Effector memory CD4-positive, alpha-beta T cell (primary cell): ENCODE results near the gene CFAP74.

ENCODE experiments used
- DNase-seq, 3 donors: peaks; one replicate each; pipeline ENCODE4 v3.0.0-alpha.2; 2020
- H3K27ac ChIP-seq: 2 replicates; pipeline ENCODE4 v1.7.0; 2013; ENCODE audit warnings: mild to moderate bottlenecking, low read length, moderate library complexity; ENCODE audit not compliant: insufficient read depth, poor library complexity, severe bottlenecking
- H3K27me3 ChIP-seq: replicated peaks from 2 replicates; pipeline ENCODE4 v1.7.0; 2013; ENCODE audit warnings: mild to moderate bottlenecking, low read length; ENCODE audit not compliant: insufficient read depth, control insufficient read depth, poor library complexity, severe bottlenecking
- H3K36me3 ChIP-seq: 2 replicates; pipeline ENCODE4 v1.7.0; 2013; ENCODE audit warnings: mild to moderate bottlenecking, low read length, moderate library complexity; ENCODE audit not compliant: control insufficient read depth, insufficient read depth
- H3K4me1 ChIP-seq: 2 replicates; pipeline ENCODE4 v1.7.0; 2013; ENCODE audit warnings: low read length, mild to moderate bottlenecking; ENCODE audit not compliant: control insufficient read depth, insufficient read depth, poor library complexity, severe bottlenecking
- H3K4me3 ChIP-seq: 2 replicates; pipeline ENCODE4 v1.7.0; 2013; ENCODE audit warnings: low read length, low read depth, mild to moderate bottlenecking; ENCODE audit not compliant: insufficient read depth, poor library complexity, severe bottlenecking
- H3K9me3 ChIP-seq: 2 replicates; pipeline ENCODE4 v1.7.0; 2013; ENCODE audit warnings: mild to moderate bottlenecking, low read length, moderate library complexity; ENCODE audit not compliant: control insufficient read depth
- total RNA-seq, 3 donors: gene quantifications; one replicate each; lab custom pipeline; 2026; lab: John Stamatoyannopoulos, UW

The CFAP74 gene, protein sequence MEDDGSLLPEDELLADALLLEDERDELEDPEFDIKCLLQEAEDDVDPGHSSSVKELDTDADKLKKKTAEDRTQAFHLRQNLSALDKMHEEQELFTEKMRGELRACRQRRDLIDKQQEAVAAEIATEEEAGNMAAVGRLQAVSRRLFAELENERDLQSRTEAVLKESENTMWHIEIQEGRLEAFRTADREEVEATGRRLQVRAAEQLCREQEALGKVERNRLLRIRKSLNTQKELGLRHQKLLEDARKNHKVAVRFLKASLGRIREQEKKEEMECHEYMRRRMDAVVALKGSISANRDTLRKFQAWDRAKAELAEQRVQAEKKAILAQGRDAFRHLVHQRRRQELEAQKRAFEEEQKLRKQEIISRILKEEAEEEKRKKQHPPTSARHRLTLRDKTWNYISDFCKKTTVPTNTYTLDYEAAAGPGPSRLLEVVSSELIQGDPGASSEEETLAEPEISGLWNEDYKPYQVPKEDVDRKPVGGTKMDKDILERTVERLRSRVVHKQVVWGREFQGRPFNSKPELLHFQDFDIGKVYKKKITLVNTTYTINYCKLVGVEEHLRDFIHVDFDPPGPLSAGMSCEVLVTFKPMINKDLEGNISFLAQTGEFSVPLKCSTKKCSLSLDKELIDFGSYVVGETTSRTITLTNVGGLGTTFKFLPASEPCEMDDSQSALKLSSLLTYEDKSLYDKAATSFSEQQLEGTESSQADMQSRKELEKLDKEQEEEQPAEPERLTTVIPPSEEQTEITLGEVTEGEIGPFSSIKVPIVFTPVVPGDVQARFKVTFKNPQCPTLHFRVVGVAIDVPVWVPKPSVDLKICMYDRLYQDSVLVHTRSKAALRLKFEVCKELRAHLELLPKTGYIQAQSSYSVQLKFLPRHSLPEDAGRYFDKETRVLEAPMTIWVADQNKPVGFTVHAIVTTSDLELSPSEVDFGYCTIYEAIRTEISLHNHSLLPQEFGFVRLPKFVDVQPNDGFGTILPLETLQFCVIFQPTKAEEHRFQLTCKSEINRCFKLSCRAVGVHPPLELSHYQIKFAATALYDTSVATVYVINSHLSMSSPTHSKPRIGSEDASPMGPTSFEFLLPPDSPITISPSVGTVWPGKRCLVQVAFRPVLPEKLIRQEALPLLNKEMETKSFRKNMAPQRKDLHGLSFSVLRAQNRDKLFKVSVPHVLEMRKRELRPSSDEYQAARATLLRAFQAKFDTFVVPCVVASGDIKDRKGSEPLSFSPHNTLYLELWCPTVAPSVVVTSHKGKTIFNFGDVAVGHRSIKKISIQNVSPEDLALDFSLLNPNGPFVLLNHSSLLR (N-terminal part only)
- 0 reads per million in 3 donors for total RNA-seq

DNA sequence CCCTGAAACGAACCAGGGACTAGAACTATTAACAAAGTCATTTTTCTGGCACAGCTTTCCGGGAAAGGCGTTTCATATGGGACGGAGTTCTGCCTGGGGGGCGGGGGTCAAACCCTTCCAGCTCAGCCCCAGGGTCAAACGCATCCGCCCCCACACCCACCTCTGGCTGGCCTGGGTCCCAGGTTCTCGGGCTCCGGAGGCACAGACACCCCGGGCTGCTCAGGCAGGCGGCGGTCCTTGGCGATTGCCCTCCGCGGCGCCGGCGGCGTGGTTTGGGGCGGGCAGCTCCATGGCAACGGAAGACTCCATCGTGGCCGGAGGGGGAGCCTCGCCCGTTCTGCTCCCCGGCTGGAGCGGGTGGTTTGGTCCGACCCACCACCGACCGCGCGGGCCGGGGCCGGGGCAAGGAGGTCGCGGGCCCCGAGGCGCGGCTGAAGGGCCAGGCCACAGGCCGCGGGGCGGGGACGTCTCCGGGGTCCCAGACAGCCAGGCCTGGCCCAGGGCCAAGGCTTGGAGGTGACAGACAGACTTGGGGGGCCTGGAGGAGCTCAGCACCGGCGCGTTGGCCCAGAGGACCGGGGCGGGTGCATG, at the start of gene CFAP74:
TSS of gene CFAP74 (minus strand) at position 246 of the 591 bp plus-strand sequence. CDS start 12,830 bp downstream, outside the sequence.
- H3K36me3 ChIP-seq = no peaks in the 10 kb centered on the region
- DNase-seq = no peak
- no peaks in the 10 kb centered on the region for H3K9me3 ChIP-seq
- no peak within 1 kb of the TSS for H3K4me3 ChIP-seq
- peaks cover 4% of the 10 kb centered on the region for H3K27me3 ChIP-seq
- no peaks in the 10 kb centered on the region for H3K4me1 ChIP-seq
- no peak within 1 kb of the TSS for H3K27ac ChIP-seq

DNA sequence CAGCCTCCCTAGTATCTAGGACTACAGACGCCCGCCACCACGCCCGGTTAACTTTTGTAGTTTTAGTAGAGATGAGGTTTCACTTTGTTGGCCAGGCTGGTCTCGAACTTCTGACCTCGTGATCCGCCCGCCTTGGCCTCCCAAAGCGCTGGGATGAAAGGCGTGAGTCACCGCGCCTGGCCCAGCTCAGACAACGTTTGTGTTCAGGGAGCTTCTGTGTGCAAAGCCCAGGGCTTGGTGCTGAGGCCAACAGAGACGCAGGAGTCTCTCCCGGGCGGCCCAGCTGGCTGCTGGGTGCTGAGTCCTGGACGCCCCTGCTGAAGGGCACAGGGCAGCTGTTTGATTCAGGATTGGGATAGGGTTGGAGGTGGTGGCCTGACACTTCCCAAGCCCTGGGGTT, 49.6 kb upstream of the CFAP74 start:
- H3K27me3 ChIP-seq = no peaks in the 10 kb centered on the region
- no peak overlapping the region for H3K27ac ChIP-seq
- H3K9me3 ChIP-seq = no peaks in the 10 kb centered on the region
- H3K36me3 ChIP-seq = peaks cover 9% of the 10 kb centered on the region
- H3K4me1 ChIP-seq = peaks cover 17% of the 10 kb centered on the region
- H3K4me3 ChIP-seq = no peak overlapping the region
- DNase-seq = no peak

DNA sequence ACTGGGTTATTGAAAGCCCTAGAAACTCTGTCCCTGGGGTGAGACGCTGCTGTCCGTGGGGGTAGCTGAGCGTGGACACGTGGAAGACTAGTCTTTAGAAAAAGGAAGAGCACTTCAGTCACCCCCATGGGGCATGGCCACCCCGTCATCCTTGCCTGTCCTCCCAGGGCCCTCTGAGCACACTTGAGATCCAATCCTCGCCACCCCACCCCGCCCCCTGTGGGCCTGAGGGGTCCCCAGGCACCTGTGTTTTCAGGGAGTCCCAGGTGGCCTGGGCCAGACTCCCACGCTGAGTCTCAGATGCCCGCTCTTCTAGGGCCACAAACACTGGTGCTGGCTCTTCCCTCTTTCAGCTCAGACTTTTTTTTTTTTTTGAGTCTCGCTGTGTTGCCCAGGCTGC, 49.2 kb upstream of the CFAP74 start:
- DNase-seq = no peak
- Histone ChIP-seq H3K36me3 (peaks cover 9% of the 10 kb centered on the region), H3K9me3 (no peaks in the 10 kb centered on the region), H3K4me1 (peaks cover 17% of the 10 kb centered on the region), H3K27ac (no peak overlapping the region), H3K27me3 (no peaks in the 10 kb centered on the region), H3K4me3 (no peak overlapping the region)

DNA sequence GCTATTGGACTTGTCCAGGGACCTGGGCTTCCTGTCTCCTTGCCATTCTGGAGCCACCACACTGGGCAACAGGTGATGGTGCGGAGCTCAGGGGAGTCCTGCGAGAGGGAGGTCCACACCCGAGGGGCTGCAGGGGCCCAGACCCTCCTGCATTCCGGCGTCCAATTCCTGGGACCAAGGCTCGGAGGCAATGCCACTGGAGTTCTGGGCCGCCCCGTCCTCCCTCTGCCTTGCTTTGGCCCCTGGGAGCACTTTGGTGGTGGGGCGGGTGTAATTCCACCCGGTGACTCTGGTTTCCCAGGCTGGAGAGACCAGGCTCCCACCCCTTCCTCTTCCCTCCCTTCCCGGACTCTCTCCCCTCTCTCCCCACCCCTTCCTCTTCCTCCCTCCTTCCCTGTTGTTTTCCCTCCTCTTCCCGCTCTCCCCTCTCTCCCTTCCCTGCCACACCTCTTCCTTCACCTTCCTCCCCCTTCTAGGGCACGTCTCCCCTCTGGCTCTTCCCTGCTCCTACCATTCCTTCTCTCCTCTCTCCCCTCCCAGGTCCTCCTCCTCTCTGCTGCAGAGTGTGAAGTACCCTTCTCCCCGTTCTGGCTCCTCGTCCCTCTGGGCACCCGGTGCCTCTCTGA, 48.6 kb upstream of the CFAP74 start:
- Histone ChIP-seq H3K4me3 (no peak overlapping the region), H3K27ac (no peak overlapping the region), H3K36me3 (peaks cover 7% of the 10 kb centered on the region), H3K9me3 (no peaks in the 10 kb centered on the region), H3K4me1 (peaks cover 17% of the 10 kb centered on the region), H3K27me3 (no peaks in the 10 kb centered on the region)
- DNase-seq = no peak

DNA sequence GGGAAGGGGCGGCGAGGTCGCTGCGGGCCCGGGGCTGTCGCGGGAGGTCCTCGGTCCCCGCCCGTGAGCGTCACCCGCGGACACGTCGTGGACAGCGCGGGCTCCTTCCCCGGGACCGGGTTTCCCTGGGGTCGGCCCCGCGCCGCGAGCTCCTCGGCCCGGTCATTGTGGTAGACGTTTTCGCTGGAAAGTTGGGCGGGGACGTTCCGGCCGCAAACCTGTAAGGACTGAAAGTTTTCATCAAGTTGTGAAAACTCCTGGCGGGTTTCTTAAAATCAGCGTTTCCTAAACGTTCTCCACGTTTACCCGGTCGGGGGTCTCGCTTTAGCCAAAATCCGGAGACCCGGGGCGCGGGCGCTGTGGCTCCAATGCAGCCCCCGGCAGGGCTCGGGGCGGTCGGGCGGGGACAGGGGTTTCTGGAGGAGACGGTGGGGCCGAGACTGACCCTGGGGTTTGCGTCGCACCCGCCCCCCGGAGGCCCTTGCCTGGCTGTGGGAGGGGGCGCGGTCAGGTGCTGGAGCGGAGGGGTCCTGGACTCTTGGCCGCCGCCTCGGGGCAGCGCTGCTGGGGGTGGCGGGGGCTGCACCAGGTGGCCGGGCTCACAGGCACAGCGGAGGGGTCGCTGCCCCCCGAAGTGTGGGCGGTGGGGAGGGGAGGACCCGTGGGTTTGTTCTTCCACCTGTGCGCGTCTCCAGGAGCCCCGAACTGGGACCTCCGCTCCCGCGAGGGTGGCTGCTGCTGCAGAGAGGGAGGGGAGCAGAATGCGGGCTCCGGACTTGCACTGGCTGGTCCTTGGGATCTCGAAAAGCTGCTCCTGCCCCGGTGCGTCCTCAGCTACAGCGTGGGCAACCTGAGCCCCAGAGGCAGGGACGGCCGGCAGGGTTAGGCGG, 47.5 kb upstream of the CFAP74 start:
- Histone ChIP-seq H3K27ac (peak overlapping the region; percentile 42), H3K36me3 (peaks cover 1% of the 10 kb centered on the region), H3K27me3 (no peaks in the 10 kb centered on the region), H3K4me3 (peak overlapping the region; percentile 57), H3K9me3 (no peaks in the 10 kb centered on the region), H3K4me1 (peaks cover 17% of the 10 kb centered on the region)
- DNase-seq = no peak

DNA sequence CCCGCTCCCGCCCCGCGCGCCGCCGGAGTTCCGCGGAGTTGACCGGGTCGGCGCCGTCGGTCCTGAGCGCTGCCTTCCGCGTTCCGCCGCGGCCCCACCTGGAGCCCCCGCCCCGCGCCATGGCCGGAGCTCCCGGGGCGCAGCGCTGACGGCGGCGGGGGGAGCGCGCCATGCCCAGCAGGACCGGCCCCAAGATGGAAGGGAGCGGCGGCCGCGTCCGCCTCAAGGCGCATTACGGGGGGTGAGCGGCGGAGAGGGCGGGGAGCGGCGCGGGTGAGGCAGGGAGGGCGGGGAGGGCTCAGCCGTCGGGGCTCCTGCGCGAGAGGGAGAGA, 46.8 kb upstream of the CFAP74 start:
- no peak for DNase-seq
- Histone ChIP-seq H3K4me3 (peak overlapping the region; percentile 57), H3K36me3 (no peaks in the 10 kb centered on the region), H3K27me3 (no peaks in the 10 kb centered on the region), H3K9me3 (no peaks in the 10 kb centered on the region), H3K27ac (peak overlapping the region; percentile 42), H3K4me1 (peaks cover 17% of the 10 kb centered on the region)

DNA sequence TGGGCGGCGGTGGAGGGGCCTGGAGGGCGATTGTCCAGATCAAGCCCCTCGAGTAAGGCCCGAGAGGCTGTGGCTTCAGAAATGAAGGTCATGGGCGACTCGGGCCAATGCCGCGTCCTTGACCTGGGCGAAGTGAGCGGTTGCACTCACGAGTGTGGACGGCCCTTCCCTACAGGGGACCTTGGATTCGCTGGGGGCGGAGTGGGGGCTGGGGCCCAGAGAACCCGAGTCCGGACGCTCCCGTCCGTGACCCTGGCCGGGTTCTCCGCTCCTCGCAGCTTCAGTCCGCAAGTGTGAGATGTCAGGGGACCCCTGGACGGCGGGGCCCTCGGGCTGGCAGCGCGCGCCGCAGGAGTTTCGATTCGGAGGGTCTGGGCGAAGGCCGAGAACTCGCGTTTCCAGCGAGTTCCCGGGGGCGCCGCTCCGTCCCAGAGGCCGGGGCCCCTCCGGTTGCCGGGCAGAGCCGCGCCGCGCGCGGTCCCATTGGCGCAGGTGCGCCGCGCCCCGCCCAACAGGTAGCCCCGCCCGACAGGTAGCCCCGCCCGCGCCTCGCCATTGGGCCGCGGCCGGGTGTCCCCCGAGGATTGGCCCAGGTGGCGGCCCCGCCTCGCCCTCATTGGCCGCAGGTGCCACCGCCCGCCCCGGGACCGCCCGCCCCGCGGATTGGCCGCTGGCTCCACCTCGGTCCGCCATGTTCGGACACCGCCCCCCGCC, 46.3 kb upstream of the CFAP74 start, which contains the start of gene PRKCZ:
TSS of gene PRKCZ (plus strand) at position 694 of the 714 bp plus-strand sequence. CDS start 220 bp downstream, outside the sequence.
- peak; percentile 90 to 92 (median 91) for DNase-seq
- H3K36me3 ChIP-seq = no peaks in the 10 kb centered on the region
- peak within 1 kb of the TSS; percentile 84 for H3K4me3 ChIP-seq
- peaks cover 22% of the 10 kb centered on the region for H3K4me1 ChIP-seq
- peak within 1 kb of the TSS; percentile 42 for H3K27ac ChIP-seq
- no peaks in the 10 kb centered on the region for H3K27me3 ChIP-seq
- no peaks in the 10 kb centered on the region for H3K9me3 ChIP-seq

DNA sequence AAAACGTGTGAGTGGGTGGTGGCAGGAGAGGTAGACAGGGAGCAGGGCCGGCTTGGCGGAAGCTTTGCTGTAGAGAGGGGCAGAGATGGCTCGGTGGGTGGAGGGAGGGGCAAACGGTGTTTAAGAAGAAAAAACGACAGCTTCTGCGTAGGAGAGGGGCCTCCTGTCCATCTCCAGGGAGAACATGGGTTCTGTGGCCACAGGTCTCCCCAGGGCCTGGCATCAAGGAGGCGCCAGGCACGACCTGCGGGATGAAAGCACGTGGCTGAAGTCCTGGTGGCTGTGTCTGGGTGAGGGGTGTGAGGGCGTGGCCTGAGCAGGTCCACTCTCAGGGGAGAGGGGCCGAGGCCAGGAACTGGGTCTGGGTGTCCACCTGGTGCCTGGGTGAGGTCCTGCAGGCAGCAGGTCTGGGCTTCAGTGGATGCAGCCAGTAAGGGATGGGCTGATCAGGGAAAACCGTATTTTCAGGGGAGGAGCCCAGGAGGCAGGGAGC, 45.7 kb upstream of the CFAP74 start:
- Histone ChIP-seq H3K4me1 (peaks cover 23% of the 10 kb centered on the region), H3K36me3 (no peaks in the 10 kb centered on the region), H3K27ac (no peak overlapping the region), H3K27me3 (no peaks in the 10 kb centered on the region), H3K4me3 (peak overlapping the region; percentile 84), H3K9me3 (no peaks in the 10 kb centered on the region)
- DNase-seq = no peak
